Left kidney (tissue), 2 donors: ENCODE results near the gene FSTL4. TPM values are rescaled to one million over a fixed set of nuclear protein-coding genes. Genes with fewer than 3 reads are reported as not detected.
"Not testable (repeated sequence)": the region's sequence is repeated elsewhere in the genome, so short reads cannot be mapped to it uniquely, and the experiment has no call there.

Experiments used
- DNase-seq: peaks from one replicate; pipeline ENCODE4 v3.0.0-alpha.2; 2013
- polyA plus RNA-seq: library from polyadenylated mRNA; unstranded; fragments of 120-200 nt; gene quantifications from one replicate; pipeline ENCODE4 v1.2.1, GENCODE V29; 2013; ENCODE audit not compliant: insufficient read length

FSTL4 gene
- polyA plus RNA-seq, 1 donor, result 0.91 TPM

DNA sequence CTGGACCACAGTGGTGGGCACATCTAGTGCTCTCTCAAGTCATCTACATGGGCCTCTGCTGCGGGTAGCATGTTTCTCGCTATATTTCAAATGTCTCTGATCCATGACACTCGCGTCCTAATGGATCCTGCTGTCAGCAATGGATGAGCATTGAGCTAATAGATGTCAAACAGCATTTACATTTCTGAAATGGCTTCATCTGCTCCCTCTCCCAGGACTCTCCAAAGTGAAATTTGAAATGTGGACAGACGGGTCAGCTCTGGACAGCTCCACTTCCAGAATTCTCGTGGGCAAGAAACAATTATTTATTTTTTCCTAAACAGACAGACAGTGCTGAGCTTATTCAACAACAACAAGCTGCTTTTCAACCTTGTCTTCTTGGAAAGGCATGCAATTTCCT is 58.1 kb downstream of the FSTL4 start:
- DNase-seq, result no peak

DNA sequence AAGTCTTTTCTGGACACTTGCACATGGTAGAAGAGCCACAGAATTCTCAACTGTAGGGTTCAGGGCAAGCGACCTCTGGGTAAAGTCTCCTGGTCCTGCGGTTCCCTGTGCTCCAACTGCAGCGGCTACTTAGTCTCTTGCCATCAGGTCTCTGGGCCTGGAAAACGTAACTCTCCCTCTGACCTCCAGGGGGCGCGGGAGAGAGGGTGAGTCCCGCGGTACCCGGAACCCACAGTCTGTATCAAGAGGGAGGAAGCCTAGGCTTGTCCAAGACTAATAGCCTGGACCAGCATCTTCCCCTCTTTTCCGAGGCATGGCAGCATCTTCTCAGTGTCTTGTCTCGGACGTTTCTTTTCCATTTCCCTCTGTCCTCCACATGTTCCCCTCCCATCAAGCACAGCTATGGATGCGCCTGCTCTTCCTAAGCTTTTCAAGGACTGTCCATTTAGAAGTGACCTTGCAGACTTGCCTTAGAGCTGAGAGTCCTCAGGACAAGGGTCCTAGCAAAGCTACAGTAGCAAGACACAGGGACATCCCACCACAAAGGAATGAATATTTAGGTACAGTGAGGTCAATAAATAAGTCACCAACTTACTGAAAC is 59.3 kb downstream of the FSTL4 start:
- peak; percentile 30 for DNase-seq

DNA sequence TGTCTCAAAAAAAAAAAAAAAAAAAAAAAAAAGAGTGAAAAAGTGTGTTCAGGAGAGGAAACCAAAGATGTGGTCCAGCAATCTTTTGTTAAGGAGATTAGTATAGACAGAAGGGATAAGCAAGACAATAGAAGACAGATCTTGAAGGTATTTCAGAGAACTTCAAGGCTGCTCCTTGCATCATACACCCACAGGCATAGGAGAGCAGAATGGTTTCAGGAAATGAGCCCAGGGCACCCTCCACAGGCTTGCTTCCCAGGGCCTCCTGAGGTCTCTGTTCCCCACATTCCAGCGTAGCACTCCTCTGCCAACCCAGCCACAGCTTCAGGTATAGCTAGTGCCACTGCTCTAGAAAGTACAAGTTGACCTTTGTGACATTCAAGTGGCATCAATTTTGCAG is 65.8 kb downstream of the FSTL4 start:
- no peak for DNase-seq

DNA sequence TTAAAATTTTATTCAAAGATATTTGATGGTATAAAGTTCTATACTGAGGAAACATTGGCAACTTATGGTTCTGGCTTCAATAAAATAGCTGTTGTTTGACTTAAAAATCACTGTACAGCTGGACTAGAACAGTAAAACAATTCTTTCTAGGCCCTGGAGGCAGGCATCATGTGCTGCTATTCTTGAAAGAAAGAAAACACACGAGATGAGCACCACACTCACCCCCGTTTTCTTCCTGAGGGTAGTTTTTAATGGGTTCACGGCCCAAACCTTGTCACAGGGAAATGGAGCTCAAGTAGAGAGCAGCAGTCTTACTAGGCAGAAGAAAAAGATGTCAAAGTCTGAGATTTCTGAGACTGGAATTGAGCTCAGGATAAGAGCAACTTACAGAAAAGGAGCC is 68.0 kb downstream of the FSTL4 start:
- DNase-seq, result no peak

DNA sequence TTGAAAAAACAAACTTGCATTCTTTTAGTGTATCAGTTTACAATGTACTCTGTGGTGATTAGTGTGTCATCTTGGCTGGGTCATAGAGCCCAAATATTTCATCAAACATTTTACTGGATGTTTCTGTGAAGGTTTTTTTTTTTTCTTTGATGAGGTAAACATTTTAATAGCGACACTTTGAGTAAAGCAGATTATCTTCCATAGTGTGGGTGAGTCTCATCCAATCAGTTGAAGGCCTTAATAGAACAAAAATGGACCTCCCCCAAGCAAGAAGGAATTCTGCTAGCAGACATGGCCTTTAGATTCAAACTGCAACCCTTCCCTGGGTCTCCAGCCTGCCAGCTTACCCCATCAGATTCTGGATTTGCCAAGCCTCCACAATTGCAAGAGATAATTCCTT is 72.5 kb downstream of the FSTL4 start:
- no peak for DNase-seq

DNA sequence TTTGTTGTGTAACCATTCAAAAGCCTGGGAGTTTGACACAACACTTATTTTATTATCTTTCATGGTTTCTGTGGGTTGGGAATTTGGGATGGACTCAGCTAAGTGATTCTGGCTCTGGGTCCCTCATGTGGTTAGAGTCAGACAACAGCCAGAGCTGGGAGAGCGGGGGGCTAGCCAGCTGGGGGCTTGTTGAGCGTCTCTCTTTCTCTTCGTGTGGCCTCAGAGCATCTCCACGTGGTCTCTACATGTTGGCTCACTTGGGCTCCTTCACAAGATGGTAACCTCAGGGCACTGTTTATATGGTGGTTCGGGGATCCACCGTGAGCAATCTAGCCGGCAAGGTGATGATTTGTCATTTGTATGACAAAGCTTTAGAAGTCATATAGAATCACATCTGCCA is 73.6 kb downstream of the FSTL4 start:
- no peak for DNase-seq

DNA sequence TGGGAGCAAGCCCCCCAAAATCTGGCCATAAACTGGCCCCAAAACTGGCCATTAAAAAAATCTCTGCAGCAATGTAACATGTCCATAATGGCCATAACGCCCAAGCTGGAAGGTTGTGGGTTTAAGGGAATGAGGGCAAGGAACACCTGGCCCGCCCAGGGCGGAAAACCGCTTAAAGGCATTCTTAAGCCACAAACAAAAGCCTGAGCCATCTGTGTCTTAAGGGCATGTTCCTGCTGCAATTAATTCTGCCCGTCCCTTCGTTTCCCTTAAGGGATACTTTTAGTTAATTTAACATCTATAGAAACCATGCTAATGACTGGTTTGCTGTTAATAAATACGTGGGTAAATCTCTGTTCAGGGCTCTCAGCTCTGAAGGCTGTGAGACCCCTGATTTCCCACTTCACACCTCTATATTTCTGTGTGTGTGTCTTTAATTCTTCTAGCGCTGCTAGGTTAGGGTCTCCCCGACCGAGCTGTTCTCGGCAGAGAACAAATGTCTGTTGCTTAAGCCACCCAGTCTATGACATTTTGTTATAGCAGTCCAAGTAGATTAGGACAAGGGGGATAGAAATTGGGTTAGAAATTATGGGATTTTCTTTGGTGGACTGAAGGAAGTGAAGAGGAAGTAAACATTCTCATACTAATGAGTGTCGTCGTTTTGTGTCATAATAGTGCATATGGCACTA is 77.0 kb downstream of the FSTL4 start:
- not testable (repeated sequence) for DNase-seq

DNA sequence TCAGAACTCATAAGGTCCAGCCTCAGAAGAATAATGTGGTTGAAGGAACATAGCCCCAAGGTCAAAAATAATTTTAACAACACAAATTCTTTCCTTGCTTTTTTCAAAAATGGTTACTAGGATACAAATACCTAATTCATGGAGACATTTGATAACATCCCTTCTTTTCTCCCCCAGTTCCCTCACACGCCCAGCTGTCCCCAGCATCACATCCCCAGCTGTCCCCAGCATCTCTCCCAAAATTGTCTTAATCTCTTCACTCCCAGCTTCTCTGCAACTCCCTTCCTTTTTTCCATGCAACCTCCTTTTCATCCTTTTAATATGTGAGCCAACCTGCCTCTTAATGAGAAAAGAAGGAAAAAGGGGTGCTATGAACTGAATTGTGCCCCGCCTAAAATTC is 77.8 kb downstream of the FSTL4 start:
- DNase-seq, result no peak

DNA sequence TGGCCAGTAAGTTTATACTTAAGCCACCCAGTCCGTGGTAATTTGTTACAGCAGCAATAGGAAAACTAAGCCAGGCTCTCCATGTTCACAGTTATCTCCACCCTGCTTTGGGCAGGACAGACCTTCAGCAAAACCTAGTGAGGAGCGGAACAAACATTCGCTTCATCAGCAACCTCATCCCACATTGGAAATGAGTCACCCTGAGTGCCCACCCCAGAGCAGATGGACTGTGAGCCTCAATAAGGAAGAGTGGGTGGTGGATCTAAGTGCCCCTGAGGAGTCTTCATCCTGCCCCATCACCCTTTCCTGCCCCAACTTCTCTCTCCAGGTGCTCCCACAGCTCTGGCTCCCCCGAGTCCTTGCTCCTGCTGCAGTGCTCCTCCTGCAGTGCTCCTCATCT is 78.8 kb downstream of the FSTL4 start:
- no peak for DNase-seq

DNA sequence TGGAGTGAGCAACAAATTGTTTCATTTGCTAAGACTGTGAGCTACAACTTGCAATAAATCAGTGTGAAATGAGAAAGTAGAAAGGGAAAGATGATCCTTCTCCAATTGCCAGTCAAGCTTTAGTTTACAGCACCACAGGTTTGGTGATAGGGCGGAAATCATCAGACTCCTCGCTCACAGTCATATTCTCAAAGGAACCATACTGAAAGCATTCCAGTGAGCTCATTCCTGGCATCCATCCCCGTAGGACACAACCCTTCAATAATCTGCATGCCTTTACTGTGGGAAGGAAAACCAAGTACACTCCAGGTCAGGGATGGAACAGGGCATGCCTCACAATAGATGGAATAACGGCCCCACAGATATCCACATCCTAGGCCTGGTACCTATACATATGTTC is 80.7 kb downstream of the FSTL4 start:
- DNase-seq, result no peak

DNA sequence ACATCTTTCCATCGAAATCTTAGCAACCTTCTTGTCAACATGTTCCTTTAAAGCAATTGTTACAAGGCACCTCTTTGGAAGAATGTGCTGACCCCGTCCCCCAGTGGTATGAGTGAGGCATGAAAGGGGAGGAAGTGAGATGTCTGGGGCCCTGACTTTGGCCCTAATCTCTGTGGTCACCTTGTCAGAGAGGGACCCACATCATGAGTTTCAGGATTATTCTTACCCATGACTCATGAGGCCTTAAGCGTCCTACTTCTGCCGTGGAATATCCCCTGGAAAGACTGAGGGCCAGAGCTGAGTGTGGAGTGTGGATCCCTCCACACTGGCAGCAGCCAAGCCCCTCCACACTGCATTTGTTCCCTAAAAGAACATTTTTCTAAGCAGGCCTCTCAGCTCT is 81.2 kb downstream of the FSTL4 start:
- DNase-seq, result no peak

DNA sequence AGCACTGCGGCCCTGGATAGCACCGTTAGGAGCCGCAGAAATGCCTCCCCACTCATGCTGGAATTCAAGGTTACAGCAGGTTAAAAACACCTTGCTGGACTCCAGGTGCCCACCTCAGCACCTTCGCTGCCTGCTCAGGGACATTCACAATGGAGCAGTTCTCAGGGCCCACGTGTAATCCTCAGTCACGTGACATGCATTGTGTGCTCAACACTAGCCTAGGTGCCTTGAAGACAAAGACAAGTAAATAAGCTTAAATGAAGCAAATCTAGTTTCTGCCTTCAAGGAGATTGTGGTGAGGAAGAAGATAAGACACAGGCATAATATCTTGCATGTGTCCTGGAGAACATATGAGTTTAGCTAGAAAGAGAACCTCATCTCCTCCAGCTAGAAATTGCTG is 82.1 kb downstream of the FSTL4 start:
- no peak for DNase-seq

DNA sequence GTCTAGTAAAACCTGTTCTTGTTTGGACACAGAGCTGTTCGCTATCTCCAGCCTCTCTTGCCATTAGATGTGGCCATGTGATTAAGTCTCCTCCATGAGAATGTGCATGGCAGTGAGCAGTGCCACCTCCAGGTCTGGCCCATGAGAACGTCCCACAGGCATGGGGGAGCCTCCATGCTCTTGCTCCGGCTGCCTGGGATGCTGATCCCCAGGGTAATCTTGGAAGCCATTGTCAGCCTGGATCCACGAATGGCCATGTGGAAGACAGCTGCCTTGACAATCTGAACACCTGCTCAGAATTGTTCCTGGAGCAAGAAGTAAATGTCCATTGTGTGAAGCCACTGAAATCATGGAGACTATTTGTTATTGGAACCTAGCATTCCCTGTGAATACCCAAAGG is 83.5 kb downstream of the FSTL4 start:
- no peak for DNase-seq

DNA sequence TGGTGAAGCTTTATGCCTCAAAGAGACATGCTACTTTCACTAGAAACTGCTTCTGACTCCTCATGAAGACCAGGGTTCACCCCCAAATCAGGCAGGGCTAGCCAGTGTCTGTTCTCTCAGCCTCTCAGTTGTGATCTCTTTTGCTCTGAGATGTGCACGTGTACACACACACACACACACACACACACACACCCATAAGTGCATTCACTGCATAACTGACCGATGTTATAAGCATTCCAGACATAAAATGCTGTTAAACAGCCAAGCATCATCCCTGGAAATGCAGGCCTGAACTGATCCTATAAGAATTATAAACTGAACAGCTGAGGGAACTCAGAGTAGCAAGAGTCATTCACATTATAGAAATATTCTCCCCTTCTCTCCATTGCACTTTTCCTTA is 85.0 kb downstream of the FSTL4 start:
- DNase-seq, result no peak

DNA sequence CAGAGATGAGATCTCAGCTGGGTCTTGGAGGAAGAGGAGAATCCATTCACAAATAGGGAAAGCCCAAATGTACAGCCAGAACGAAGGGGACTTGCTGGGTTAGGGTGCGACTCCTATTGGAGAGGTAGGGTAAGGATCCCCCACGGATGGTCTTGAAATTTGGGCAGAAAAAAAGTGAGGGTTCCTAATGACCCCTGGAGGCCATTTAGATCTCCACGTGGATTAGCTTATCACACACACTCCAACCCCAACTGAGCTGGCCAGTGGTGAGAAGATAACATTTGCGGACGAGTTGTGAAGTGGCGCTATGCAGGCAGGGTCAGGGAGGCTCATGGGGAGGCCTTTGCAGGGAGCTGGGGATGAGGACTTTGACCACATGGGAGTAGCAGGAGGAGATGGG is 86.0 kb downstream of the FSTL4 start:
- no peak for DNase-seq

DNA sequence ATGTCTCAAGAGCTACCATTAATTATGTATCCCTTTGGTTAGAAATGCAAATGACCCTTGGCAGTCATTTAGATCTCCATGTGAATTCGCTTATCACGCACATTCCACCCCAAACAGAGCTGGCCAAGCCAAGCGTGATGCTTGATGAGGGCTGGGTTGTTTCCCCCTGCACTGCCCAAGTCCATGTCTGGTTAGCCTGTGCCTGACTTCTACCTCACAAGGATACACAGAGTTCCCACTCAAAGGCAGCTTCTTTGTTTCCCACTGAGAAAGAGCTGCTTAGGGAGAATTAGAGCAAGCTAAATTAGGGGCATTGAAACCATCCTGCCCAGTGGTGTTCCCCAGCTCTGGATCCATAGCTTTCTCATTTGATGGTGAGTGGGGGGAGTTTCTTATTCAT is 87.2 kb downstream of the FSTL4 start:
- DNase-seq, result no peak

DNA sequence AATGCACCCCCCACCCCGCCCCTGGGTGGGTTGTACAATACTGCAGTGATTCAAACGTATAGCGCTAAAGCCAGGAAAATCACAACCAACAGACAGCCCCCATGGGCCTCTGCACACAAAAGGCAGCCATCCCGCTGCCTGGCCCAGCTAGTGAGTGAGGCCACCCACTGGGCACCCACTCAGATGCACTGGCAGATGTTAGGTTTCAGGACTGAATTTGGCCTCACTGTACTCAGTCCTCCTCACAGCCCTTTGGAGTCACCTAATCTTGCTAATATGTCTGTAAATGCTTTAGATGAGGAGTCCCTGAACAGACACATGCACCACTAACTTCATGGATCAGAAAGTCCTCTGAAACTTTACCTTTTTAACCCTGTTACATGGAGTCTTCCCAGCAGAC is 87.7 kb downstream of the FSTL4 start:
- no peak for DNase-seq

DNA sequence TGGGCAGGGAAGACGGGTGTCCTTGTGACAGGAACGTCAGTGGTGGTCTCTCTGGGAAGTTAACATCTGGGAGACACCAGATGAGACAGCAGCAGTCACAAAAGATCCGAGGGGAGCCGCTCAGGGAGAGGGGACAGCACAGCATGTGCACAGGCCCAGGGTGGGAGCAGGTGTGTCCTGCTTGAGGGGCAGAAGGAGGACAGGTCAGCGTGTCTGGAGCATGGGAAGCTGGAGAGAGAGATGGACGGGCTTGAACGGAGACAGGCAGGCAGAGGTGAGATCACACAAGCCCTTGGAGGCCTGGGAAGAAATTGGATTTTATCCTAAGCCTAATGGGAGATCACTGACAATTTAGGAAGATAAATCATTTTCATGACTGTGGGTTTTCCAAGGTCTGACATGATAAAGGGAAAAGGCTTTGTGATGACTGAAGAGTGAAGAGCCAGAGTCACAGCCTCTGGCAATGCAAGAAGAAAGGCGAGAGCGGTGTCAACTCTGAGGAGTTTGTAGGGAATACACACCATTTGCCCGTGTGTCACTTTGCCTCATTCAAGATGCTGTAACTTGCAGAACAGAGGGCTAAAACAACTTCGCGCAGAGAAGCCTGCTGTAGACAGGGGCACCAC is 88.3 kb downstream of the FSTL4 start:
- DNase-seq, result no peak

DNA sequence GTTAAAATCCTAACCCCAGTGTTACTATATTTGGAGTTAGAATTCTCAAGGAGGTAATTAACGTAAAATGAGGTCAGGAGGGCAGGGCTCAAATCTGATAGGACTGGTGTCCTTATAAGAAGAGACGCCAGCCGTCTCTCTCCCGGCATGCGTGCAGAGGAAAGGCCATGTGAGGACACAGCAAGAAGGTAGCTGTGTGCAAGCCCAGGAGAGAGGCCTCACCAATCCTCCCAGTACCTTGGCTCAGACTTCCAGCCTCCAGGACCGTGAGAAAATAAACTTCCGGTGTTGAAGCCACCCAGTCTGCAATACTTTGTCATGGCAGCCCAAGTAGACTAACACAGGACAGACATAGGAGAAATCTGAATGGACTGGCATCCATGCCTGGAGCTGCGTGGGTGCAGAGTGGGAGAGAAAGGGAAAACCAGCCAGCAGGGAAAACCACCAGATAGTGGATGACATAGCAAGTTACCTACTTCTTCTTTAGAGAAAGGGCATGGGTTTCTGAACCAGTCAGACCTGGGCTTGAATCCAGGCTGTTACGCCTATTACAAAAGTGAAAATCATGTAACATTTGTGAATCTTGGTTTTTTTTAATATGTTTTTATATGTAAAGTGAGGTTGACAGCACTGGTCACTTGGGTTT is 89.2 kb downstream of the FSTL4 start:
- DNase-seq, result no peak

DNA sequence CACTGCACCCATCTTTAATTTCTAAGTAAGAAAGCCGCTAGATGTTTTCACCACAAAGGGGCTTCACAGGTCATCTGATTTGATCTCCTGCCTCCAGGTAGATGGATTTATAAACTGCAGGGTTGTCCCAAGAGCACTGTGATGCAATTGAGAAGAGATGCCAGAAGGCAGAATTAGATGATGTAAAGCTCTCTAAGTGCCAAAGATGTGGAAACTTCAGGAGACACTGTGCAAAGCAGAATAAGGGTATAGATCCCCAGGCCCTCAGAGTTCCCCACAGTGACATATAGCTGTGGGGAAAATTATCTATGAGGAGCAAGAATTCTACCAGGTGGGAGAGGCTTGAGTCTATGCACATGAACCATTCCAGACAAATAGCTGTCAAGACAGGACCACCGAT is 90.5 kb downstream of the FSTL4 start:
- no peak for DNase-seq

DNA sequence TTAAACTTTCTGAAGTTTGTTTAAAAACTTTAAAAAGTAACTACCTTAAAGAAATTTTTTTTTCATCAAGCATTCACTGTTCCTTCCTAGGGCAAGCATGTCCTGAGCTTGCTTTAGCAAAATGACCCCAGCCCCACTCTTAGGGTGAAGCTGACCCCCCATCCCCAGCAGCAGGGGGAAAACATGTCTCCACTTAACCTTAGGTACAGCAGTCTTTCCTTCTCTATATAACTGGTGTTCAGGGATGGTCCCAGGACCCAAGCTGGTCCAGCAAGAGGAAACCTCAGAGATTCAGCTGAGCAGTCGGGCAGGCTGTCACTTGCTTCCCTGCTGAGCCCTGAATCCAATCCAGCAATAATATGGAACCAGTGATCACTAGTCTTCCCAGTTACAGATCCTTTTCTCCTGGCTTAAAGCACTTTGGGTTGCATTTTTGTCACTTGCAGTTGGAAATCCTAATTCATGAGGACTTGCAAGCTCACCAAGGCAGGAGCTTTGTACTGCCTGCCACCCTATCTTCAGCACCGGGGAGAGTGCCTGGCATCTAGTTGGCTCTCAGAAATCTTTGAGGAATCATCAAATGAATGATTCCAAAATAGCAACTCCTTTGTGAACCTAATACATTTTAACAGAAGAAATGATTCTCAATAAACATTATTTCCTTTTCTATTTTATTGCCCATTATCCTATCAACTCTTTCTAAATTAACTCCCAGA is 91.2 kb downstream of the FSTL4 start:
- no peak for DNase-seq

DNA sequence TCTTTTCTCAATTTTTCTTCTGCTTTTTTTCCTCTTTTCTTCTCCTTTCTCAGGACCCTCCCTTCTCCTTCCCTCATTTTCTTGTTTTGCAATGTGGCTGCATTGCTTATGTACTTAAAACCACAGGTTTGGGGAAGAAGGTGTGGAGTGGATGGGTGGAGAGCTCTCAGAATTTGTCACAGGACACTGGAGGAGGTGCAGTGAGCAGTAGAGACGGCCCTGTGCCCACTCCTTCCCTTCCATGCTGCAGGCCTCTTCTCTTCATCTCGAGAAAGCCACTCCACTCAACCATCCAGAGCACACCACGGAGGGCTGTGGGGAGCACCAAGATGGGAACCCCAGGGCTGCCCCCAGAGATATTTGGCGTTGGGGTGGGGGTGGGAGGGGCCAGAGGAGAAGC is 92.3 kb downstream of the FSTL4 start:
- DNase-seq, result no peak

DNA sequence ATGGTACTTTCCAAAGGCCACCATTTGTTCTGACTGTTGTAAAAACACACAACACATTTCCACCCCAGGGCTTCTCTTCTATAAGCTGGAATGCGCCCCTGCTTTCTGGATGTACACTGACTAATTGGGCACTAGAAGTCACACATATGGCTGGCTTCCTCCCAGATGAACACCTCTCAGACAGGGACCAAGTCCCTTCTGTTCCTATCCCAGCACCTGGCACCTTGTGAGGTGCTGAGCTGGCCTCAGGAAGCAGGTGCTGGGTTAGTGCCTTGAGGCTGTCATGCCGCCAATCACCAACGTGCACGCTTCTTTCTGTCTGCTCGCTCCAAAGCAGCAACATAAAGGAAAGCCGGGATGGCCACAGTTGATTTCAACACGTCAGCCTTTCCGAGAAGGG is 93.2 kb downstream of the FSTL4 start:
- DNase-seq, result no peak
